PC-3 (cell line): ENCODE data around the gene ERMN. TPM values are rescaled to one million over a fixed set of nuclear protein-coding genes. Genes with fewer than 3 reads are reported as not detected.
A peak's percentile ranks its signal among the peaks of the same experiment; 100 is the strongest.

Experiments used
- ATAC-seq: fragments of 200-7000 bp; cut with Tn5 transposase; 2 replicates; pipeline ENCODE4 v1.9.1; 2020; ENCODE audit warnings: mild to moderate bottlenecking, moderate library complexity
- BruUV-seq: library from RNA; stranded (reverse); fragments of 400-500 nt; replicated peaks from 2 replicates; lab custom pipeline; 2021; lab: Mats Ljungman, UMichigan
- CTCF ChIA-PET: fragments of 300-600 bp; sonication (Branson Sonifier 250); formaldehyde crosslinking; loops from one replicate; lab custom pipeline; 2022; ENCODE audit warnings: antibody characterized with exemption; lab: Charles Lee
- POLR2A ChIA-PET: fragments of 300-600 bp; sonication (Branson Sonifier 250); formaldehyde crosslinking; loops from one replicate; lab custom pipeline; 2022; ENCODE audit warnings: antibody characterized with exemption; ENCODE audit not compliant: unreplicated experiment; lab: Charles Lee
- DNase-seq: peaks from one replicate; pipeline ENCODE4 v3.0.0-alpha.2; 2015
- H2AFZ ChIP-seq: fragments of 300-600 bp; sonication (generic); 2 replicates; pipeline ENCODE4 v1.6.0; 2016; ENCODE audit warnings: antibody characterized with exemption, low read length
- H3F3A ChIP-seq: fragments of 300-600 bp; sonication (generic); one replicate; pipeline ENCODE4 v1.6.0; 2017; ENCODE audit warnings: antibody characterized with exemption, low read length, control low read depth, mild to moderate bottlenecking; ENCODE audit not compliant: unreplicated experiment
- H3K27ac ChIP-seq: fragments of 300-600 bp; sonication (generic); 2 replicates; pipeline ENCODE4 v1.5.1; 2016; ENCODE audit warnings: mild to moderate bottlenecking, low read length
- H3K27me3 ChIP-seq: fragments of 300-600 bp; sonication (generic); 2 replicates; pipeline ENCODE4 v1.6.1; 2016; ENCODE audit warnings: low read length, mixed read lengths
- H3K36me3 ChIP-seq: fragments of 300-600 bp; sonication (generic); 2 replicates; pipeline ENCODE4 v1.6.1; 2016; ENCODE audit warnings: low read depth, mixed run types, low read length, mixed read lengths
- H3K4me1 ChIP-seq: fragments of 300-600 bp; sonication (generic); 2 replicates; pipeline ENCODE4 v1.5.1; 2016; ENCODE audit warnings: low read length; ENCODE audit not compliant: insufficient read depth
- H3K4me2 ChIP-seq: fragments of 300-600 bp; sonication (generic); 2 replicates; pipeline ENCODE4 v1.6.0; 2016; ENCODE audit warnings: low read length
- H3K4me3 ChIP-seq: fragments of 300-600 bp; sonication (generic); 2 replicates; pipeline ENCODE4 v1.5.1; 2016; ENCODE audit warnings: mild to moderate bottlenecking, low read length, mixed read lengths
- H3K79me2 ChIP-seq: fragments of 300-600 bp; sonication (generic); 2 replicates; pipeline ENCODE4 v1.6.1; 2017; ENCODE audit warnings: low read length, mixed read lengths
- H3K9ac ChIP-seq: fragments of 300-600 bp; sonication (generic); 2 replicates; pipeline ENCODE4 v1.6.0; 2016; ENCODE audit warnings: mild to moderate bottlenecking, low read length
- H3K9me2 ChIP-seq: fragments of 300-600 bp; sonication (generic); replicated peaks from 2 replicates; pipeline ENCODE4 v1.6.1; 2016; ENCODE audit warnings: mixed run types, low read length, mixed read lengths
- H3K9me3 ChIP-seq: fragments of 300-600 bp; sonication (generic); 2 replicates; pipeline ENCODE4 v1.6.1; 2016; ENCODE audit warnings: low read length, mixed read lengths
- H4K20me1 ChIP-seq: fragments of 300-600 bp; sonication (generic); 2 replicates; pipeline ENCODE4 v1.6.1; 2016; ENCODE audit warnings: low read length, mixed read lengths
- CTCF ChIP-seq: fragments of 300-600 bp; sonication (generic); conservative IDR thresholded peaks from 2 replicates; pipeline ENCODE4 v1.5.1; 2017; ENCODE audit warnings: antibody characterized with exemption, low read depth, mild to moderate bottlenecking, low read length
- EZH2 ChIP-seq: fragments of 300-600 bp; sonication (generic); IDR thresholded peaks from one replicate; pipeline ENCODE4 v1.6.1; 2017; ENCODE audit warnings: antibody characterized with exemption, mild to moderate bottlenecking, low read length; ENCODE audit not compliant: unreplicated experiment
- EZH2phosphoT487 ChIP-seq: fragments of 300-600 bp; sonication (generic); IDR thresholded peaks from 2 replicates; pipeline ENCODE4 v1.6.1; 2018; ENCODE audit warnings: mild to moderate bottlenecking, antibody characterized with exemption, low read length, borderline replicate concordance
- intact Hi-C: fragments of 100-400 bp; cut with micrococcal nuclease; formaldehyde crosslinking; loops from 2 replicates; pipeline ENCODE4 v1.9.0; 2023
- total RNA-seq: library from RNA; depleted of rRNA; stranded (reverse); fragments of >200 nt; gene quantifications from 2 replicates; pipeline ENCODE4 v1.2.3, GENCODE V29; 2014

The ERMN gene
- total RNA-seq, 1 experiment from 2014 or later, result not detected

GRCh38 chr2:157312866-157313486 lies 12.6 kb downstream of the ERMN start:
- ATAC-seq (peak; percentile 79), DNase-seq (peak; percentile 49)
- Histone ChIP-seq H3K9ac (no peak overlapping the region), H3K4me2 (no peak overlapping the region), H3K9me2 (no peaks in the 10 kb centered on the region), H4K20me1 (no peaks in the 10 kb centered on the region), H3K9me3 (no peaks in the 10 kb centered on the region), H3K27me3 (no peaks in the 10 kb centered on the region), H3K79me2 (no peaks in the 10 kb centered on the region), H3K4me3 (no peak overlapping the region), H3F3A (no peaks in the 10 kb centered on the region), H3K36me3 (no peaks in the 10 kb centered on the region), H2AFZ (no peak overlapping the region), H3K27ac (peak overlapping the region; percentile 23; the same call in 1 of the 2 replicates), H3K4me1 (peaks cover 12% of the 10 kb centered on the region)
- CTCF ChIA-PET, result no interaction called here
- TF ChIP-seq EZH2 (no peak), CTCF (no peak), EZH2phosphoT487 (no peak)
- intact Hi-C loops, result no loop called here
- no TSS peak for BruUV-seq
- POLR2A ChIA-PET, result no interaction called here

- Histone ChIP-seq H3F3A (no peaks in the 10 kb centered on the region), H3K4me3 (no peak overlapping the region), H3K9me3 (no peaks in the 10 kb centered on the region), H3K36me3 (no peaks in the 10 kb centered on the region), H3K4me1 (peaks cover 12% of the 10 kb centered on the region), H3K79me2 (no peaks in the 10 kb centered on the region), H3K27ac (no peak overlapping the region), H3K9ac (no peak overlapping the region), H2AFZ (no peak overlapping the region), H3K27me3 (no peaks in the 10 kb centered on the region), H3K4me2 (no peak overlapping the region), H4K20me1 (no peaks in the 10 kb centered on the region), H3K9me2 (no peaks in the 10 kb centered on the region)
- ChIA-PET CTCF (no interaction called here), POLR2A (interaction anchor here (0.7 kb wide), 1 partner anchor 16 kb away, joined by 4 read pairs; no protein-coding TSS in a partner anchor)
- DNase-seq, result no peak
- intact Hi-C loops, result no loop called here
- no peak for TF ChIP-seq CTCF
- TF ChIP-seq EZH2, result no peak
- no peak for TF ChIP-seq EZH2phosphoT487
- no peak for ATAC-seq
- no TSS peak for BruUV-seq
These were observed 13.9 kb downstream of the ERMN start for GRCh38 chr2:157311706-157312105.

GRCh38 chr2:157309878-157310277 lies 15.7 kb downstream of the ERMN start:
- ChIA-PET CTCF (no interaction called here), POLR2A (no interaction called here)
- H2AFZ ChIP-seq, result no peak overlapping the region
- TF ChIP-seq EZH2phosphoT487 (no peak), EZH2 (no peak), CTCF (no peak)
- H3K4me3 ChIP-seq, result no peak overlapping the region
- H3K4me1 ChIP-seq, result peaks cover 12% of the 10 kb centered on the region
- DNase-seq (no peak), ATAC-seq (no peak)
- no peak overlapping the region for H3K4me2 ChIP-seq
- H3K36me3 ChIP-seq, result no peaks in the 10 kb centered on the region
- H3K27ac ChIP-seq, result no peak overlapping the region
- H3F3A ChIP-seq, result no peaks in the 10 kb centered on the region
- intact Hi-C loops, result loop anchor here (10.0 kb wide), 1 partner anchor 115 kb away; no protein-coding TSS in a partner anchor
- no peak overlapping the region for H3K9ac ChIP-seq
- H3K27me3 ChIP-seq, result no peaks in the 10 kb centered on the region
- no peaks in the 10 kb centered on the region for H4K20me1 ChIP-seq
- no TSS peak for BruUV-seq
- H3K9me2 ChIP-seq, result no peaks in the 10 kb centered on the region
- H3K9me3 ChIP-seq, result no peaks in the 10 kb centered on the region
- H3K79me2 ChIP-seq, result no peaks in the 10 kb centered on the region
